A549 treated with dexamethasone at 1 μM for 4 hours (cell line): ENCODE measurements around the gene SLC36A3. TPM values are rescaled to one million over a fixed set of nuclear protein-coding genes. Genes with fewer than 3 reads are reported as not detected.

Experiments
- total RNA-seq: library from RNA; stranded (reverse); fragments of 200-300 nt; extraction: Qiagen RNA extraction; gene quantifications from 5 replicates; pipeline ENCODE4 v1.2.3, GENCODE V29; 2022

SLC36A3 gene
- total RNA-seq: not detected in 5 replicates

DNA sequence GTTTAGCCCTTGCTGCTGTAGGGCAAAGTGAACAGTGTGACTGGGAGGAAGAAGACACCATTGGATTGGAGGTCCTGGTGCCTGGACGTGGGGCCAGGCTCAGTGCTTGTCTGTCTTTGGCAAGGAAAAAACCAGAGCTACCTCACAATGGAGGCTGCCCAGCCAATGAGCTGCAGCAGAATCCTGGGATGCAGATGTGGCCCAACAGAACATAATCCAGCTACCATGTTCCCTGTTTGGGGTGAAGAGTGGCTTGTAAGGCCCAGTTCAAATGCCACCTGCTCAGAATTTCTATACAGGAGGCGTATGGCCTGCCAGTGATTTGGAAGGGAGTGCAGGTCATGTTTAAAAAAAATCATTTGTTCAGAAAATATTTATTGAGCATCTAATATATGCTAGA lies at the start of gene SLC36A3:
TSS of gene SLC36A3 (minus strand) at position 101 of the 400 bp plus-strand sequence. CDS start 412 bp downstream, outside the sequence.

DNA sequence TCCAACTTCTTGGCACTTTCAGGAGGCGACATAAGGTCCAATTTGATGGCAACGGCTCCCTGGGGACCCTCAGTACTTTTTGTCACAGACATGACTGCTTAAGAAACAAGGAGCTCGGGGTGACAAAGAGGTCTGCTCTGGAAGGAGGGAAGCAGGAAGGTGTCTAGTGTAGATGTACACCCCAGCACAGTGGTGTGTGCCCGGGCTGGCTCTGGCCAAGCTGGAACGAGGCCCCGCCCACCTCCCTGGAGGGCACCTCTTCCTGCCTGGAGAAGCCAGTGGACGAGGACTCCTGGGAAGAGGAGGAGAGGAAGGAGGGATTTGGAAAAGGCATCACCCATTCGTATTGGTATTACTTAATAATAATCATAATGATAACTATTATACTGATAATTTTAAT lies 43.8 kb upstream of the SLC36A3 start, which contains the start of gene SLC36A2:
TSS of gene SLC36A2 (minus strand) at position 191 of the 400 bp plus-strand sequence. CDS start at position 92, 99 bp downstream.

DNA sequence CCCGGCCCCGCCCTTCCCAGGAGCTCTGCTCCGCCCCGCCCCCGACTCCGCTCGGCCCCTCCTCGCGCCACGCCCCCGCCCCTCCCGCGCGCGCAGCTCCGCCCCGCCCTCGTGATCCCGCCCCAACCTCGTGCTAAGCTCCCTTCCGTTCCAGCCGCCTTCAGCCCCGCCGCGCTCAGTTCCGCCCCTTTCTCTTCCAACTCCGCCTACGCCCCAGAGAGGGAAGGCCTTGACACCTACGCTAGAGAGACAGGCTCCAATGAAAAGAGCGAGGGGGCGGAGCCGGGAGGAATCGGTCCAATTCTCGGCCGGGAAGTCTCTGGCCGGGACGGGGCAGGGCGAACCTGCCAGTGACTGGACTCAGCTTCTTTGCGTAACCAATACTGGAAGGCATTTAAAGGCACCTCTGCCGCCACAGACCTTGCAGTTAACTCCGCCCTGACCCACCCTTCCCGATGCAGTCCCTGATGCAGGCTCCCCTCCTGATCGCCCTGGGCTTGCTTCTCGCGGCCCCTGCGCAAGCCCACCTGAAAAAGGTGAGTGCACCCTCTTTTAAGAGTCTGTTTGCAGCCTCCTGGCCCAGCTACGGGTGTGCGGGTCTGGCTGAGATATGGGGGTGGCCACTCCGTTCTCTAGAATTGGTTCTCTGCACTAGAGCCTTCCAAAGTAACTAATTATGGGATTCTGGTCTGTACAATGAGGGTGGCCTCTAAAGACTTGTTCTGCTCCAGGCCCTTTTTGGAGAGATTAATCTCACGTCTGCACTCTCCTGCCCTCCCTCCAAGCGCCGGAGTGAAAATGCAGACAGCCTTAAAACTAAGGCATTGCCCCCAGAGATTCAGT lies 50.6 kb downstream of the SLC36A3 start, which contains the start of gene GM2A:
TSS of gene GM2A (plus strand) at position 424 of the 843 bp plus-strand sequence. CDS start at position 456, 32 bp downstream.

Other genes starting within 250 kb of the SLC36A3 start
- 144 to 185 TPM (median 171 TPM) in 5 replicates for gene TNIP1, start 222.7 kb downstream of the SLC36A3 start, total RNA-seq
- 43.9 to 53.1 TPM (median 47.6 TPM) in 5 replicates for gene ANXA6, start 146.0 kb downstream of the SLC36A3 start, total RNA-seq
- gene CCDC69, start 79.7 kb downstream of the SLC36A3 start, total RNA-seq: 1.4 to 2.4 TPM (median 1.5 TPM) in 5 replicates
- gene GM2A, start 50.6 kb downstream of the SLC36A3 start, total RNA-seq: 16.9 to 18.2 TPM (median 17.6 TPM) in 5 replicates
- not detected in 5 replicates for gene SLC36A2, start 43.8 kb upstream of the SLC36A3 start, total RNA-seq
- gene SLC36A1, start 143.8 kb upstream of the SLC36A3 start, total RNA-seq: 5.5 to 9.6 TPM (median 8.8 TPM) in 5 replicates